Neural progenitor cell (in vitro differentiated cells): ENCODE measurements around the gene TCL1B. TPM values are rescaled to one million over a fixed set of nuclear protein-coding genes. Genes with fewer than 3 reads are reported as not detected.

ENCODE experiments used
- DNase-seq: peaks from one replicate; pipeline ENCODE4 v3.0.0-alpha.2; 2016; ENCODE audit warnings: low spot score
- H2AFZ ChIP-seq: fragments of 200-600 bp; sonication (generic); replicated peaks from 2 replicates; pipeline ENCODE4 v1.6.1; 2016; ENCODE audit warnings: antibody characterized with exemption
- H3F3A ChIP-seq: fragments of 200-600 bp; sonication (generic); 2 replicates; pipeline ENCODE4 v1.6.1; 2016; ENCODE audit warnings: antibody characterized with exemption, low read depth
- H3K27ac ChIP-seq: fragments of 200-600 bp; sonication (generic); 2 replicates; pipeline ENCODE4 v1.5.1; 2016; ENCODE audit warnings: mild to moderate bottlenecking
- H3K27me3 ChIP-seq: fragments of 200-600 bp; sonication (generic); 2 replicates; pipeline ENCODE4 v1.6.1; 2016; ENCODE audit warnings: mild to moderate bottlenecking, moderate library complexity
- H3K36me3 ChIP-seq: fragments of 200-600 bp; sonication (generic); 2 replicates; pipeline ENCODE4 v1.5.1; 2016
- H3K4me1 ChIP-seq: fragments of 200-600 bp; sonication (generic); 2 replicates; pipeline ENCODE4 v1.6.1; 2016; ENCODE audit warnings: mixed run types
- H3K4me2 ChIP-seq: fragments of 200-600 bp; sonication (generic); 2 replicates; pipeline ENCODE4 v1.6.1; 2016
- H3K4me3 ChIP-seq: fragments of 200-600 bp; sonication (generic); 2 replicates; pipeline ENCODE4 v1.5.1; 2016
- H3K79me2 ChIP-seq: fragments of 200-600 bp; sonication (generic); 2 replicates; pipeline ENCODE4 v1.6.1; 2016; ENCODE audit warnings: low read depth
- H3K9ac ChIP-seq: fragments of 200-600 bp; sonication (generic); 2 replicates; pipeline ENCODE4 v1.6.1; 2016
- H3K9me3 ChIP-seq: fragments of 200-600 bp; sonication (generic); 2 replicates; pipeline ENCODE4 v1.5.1; 2016; ENCODE audit warnings: low read depth
- H4K20me1 ChIP-seq: fragments of 200-600 bp; sonication (generic); 2 replicates; pipeline ENCODE4 v1.6.1; 2016; ENCODE audit warnings: low read depth
- H3K27ac Mint-ChIP-seq: 3 replicates; pipeline ENCODE4 v1.8.0; 2021; ENCODE audit warnings: mixed read lengths
- H3K27me3 Mint-ChIP-seq: 2 replicates; pipeline ENCODE4 v1.8.0; 2022; ENCODE audit warnings: low read depth, mild to moderate bottlenecking, inconsistent platforms, moderate library complexity, mixed read lengths; ENCODE audit not compliant: insufficient read depth
- H3K36me3 Mint-ChIP-seq: 3 replicates; pipeline ENCODE4 v1.8.0; 2021; ENCODE audit warnings: mixed read lengths
- H3K4me1 Mint-ChIP-seq: 3 replicates; pipeline ENCODE4 v1.8.0; 2021; ENCODE audit warnings: mixed read lengths
- H3K4me3 Mint-ChIP-seq: 3 replicates; pipeline ENCODE4 v1.8.0; 2021; ENCODE audit warnings: mild to moderate bottlenecking, moderate library complexity, mixed read lengths
- H3K9me3 Mint-ChIP-seq: 3 replicates; pipeline ENCODE4 v1.8.0; 2020; ENCODE audit warnings: mixed read lengths
- CTCF ChIP-seq: fragments of 200-600 bp; sonication (generic); IDR thresholded peaks from 2 replicates; pipeline ENCODE4 v1.5.1; 2017; ENCODE audit warnings: antibody characterized with exemption, mild to moderate bottlenecking
- EZH2 ChIP-seq: fragments of 200-600 bp; sonication (generic); IDR thresholded peaks from 2 replicates; pipeline ENCODE4 v1.6.1; 2017; ENCODE audit warnings: antibody characterized with exemption, mild to moderate bottlenecking, moderate library complexity
- EZH2phosphoT487 ChIP-seq: fragments of 200-600 bp; sonication (generic); IDR thresholded peaks from 2 replicates; pipeline ENCODE4 v1.6.1; 2017; ENCODE audit warnings: antibody characterized with exemption
- total RNA-seq: library from RNA; depleted of rRNA; stranded (reverse); fragments of >200 nt; gene quantifications from 2 replicates; pipeline ENCODE4 v1.2.3, GENCODE V29; 2015; ENCODE audit warnings: low replicate concordance

Gene TCL1B
- total RNA-seq, 1 donor from 2014 or later: not detected

- TF ChIP-seq EZH2phosphoT487: no peak
- no peak for TF ChIP-seq CTCF
- no peak for TF ChIP-seq EZH2
- no peaks in the 10 kb centered on the region for H4K20me1 ChIP-seq
- Mint-ChIP-seq H3K27me3 (peaks cover 8% of the 10 kb centered on the region), H3K4me1 (peaks cover 14% of the 10 kb centered on the region), H3K27ac (no peak overlapping the region), H3K9me3 (peaks cover 16% of the 10 kb centered on the region), H3K4me3 (no peak overlapping the region), H3K36me3 (peaks cover 3% of the 10 kb centered on the region)
- H3K9me3 ChIP-seq: no peaks in the 10 kb centered on the region
- no peaks in the 10 kb centered on the region for H3K36me3 ChIP-seq
- no peaks in the 10 kb centered on the region for H3K27me3 ChIP-seq
- H3K27ac ChIP-seq: no peak overlapping the region
- H3F3A ChIP-seq: peaks cover 27% of the 10 kb centered on the region
- DNase-seq: no peak
- no peak overlapping the region for H2AFZ ChIP-seq
- H3K4me1 ChIP-seq: peaks cover 18% of the 10 kb centered on the region
- H3K79me2 ChIP-seq: no peaks in the 10 kb centered on the region
- no peak overlapping the region for H3K4me2 ChIP-seq
- H3K4me3 ChIP-seq: no peak overlapping the region
- no peak overlapping the region for H3K9ac ChIP-seq
These were observed 6.9 kb upstream of the TCL1B start for GRCh38 chr14:95679148-95679815.

- H3K27me3 Mint-ChIP-seq: peaks cover 6% of the 10 kb centered on the region
- Histone ChIP-seq H3F3A (peaks cover 24% of the 10 kb centered on the region), H3K79me2 (no peaks in the 10 kb centered on the region), H3K4me1 (peaks cover 15% of the 10 kb centered on the region), H3K27me3 (no peaks in the 10 kb centered on the region), H3K4me3 (no peak overlapping the region), H3K27ac (no peak overlapping the region), H3K9ac (no peak overlapping the region), H2AFZ (no peak overlapping the region), H3K9me3 (no peaks in the 10 kb centered on the region), H3K36me3 (no peaks in the 10 kb centered on the region), H3K4me2 (peak overlapping the region; percentile 15), H4K20me1 (no peaks in the 10 kb centered on the region)
- TF ChIP-seq EZH2: no peak
- TF ChIP-seq CTCF: no peak
- no peak for TF ChIP-seq EZH2phosphoT487
- peaks cover 3% of the 10 kb centered on the region for H3K36me3 Mint-ChIP-seq
- H3K9me3 Mint-ChIP-seq: peaks cover 16% of the 10 kb centered on the region
- no peak overlapping the region for H3K27ac Mint-ChIP-seq
- H3K4me3 Mint-ChIP-seq: no peak overlapping the region
- DNase-seq: peak; percentile 58
- peaks cover 12% of the 10 kb centered on the region for H3K4me1 Mint-ChIP-seq
These were observed 6.1 kb upstream of the TCL1B start for GRCh38 chr14:95679998-95680735.

- Mint-ChIP-seq H3K9me3 (peaks cover 12% of the 10 kb centered on the region), H3K36me3 (peaks cover 3% of the 10 kb centered on the region), H3K27ac (no peak overlapping the region), H3K4me3 (no peak overlapping the region), H3K4me1 (peaks cover 6% of the 10 kb centered on the region), H3K27me3 (peaks cover 5% of the 10 kb centered on the region)
- no peaks in the 10 kb centered on the region for H4K20me1 ChIP-seq
- peaks cover 12% of the 10 kb centered on the region for H3K4me1 ChIP-seq
- peaks cover 14% of the 10 kb centered on the region for H3F3A ChIP-seq
- H3K9ac ChIP-seq: no peak overlapping the region
- no peaks in the 10 kb centered on the region for H3K27me3 ChIP-seq
- no peak overlapping the region for H2AFZ ChIP-seq
- H3K27ac ChIP-seq: no peak overlapping the region
- no peak overlapping the region for H3K4me3 ChIP-seq
- no peak for TF ChIP-seq CTCF
- TF ChIP-seq EZH2phosphoT487: no peak
- TF ChIP-seq EZH2: no peak
- no peak overlapping the region for H3K4me2 ChIP-seq
- no peaks in the 10 kb centered on the region for H3K36me3 ChIP-seq
- no peak for DNase-seq
- no peaks in the 10 kb centered on the region for H3K9me3 ChIP-seq
- no peaks in the 10 kb centered on the region for H3K79me2 ChIP-seq
These were observed 5.1 kb upstream of the TCL1B start for GRCh38 chr14:95681153-95681552.
